RPMI8226 (cell line): ENCODE measurements around the gene SPCS3.

Source experiments
- DNase-seq: peaks from one replicate; pipeline ENCODE4 v3.0.0-alpha.2; 2015

SPCS3 gene

DNA sequence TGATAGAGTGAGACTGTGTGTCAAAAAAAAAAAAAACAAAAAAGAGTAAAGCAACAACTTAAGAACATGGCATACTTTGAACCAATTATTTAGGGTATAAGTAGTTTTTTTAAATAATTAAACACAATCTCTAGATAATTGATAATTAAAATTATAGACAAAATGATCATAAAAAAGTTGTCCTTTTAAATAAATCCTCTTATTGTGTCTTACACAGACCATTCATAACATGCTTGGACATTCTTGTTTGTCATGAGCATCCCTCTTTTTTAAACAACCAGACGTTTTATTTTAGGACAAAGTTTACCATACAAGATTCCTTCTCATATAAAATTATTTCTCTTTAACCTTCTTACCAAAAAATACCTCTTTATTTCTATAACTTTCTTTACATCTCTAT lies 35.1 kb downstream of the SPCS3 start:
- no peak for DNase-seq

DNA sequence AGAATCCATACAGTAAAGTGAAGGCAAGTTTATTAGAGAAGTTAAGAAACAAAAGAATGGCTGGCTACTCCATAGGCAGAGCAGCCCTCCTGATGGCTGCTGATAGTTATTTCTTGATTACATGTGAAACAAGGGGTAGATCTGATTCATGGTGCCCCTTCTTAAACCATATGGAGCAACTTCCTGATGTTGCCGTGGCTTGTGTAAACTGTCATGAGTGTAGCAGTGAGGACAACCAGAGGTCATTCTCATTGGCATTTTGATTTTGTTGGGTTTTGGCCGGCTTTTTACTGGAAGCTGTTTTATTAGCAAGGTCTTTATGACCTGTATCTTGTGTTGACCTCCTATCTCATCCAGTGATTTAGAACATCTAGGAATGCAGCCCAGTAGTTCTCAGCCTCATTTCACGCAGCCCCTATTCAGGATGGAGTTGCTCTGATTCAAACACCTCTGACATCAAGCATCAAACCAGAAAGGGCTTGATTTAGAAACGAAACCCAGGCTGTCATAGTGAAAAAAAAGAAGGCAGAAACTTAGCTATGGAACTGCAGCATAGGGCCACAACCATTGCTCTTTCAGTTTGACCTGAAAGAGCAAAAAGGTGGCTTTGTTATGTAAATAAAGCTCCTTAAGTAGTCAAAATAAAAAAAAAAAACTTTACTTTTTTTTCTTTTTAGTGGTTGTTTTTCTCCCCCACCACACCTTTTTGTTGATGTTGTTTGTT lies 37.8 kb downstream of the SPCS3 start:
- DNase-seq, result no peak

DNA sequence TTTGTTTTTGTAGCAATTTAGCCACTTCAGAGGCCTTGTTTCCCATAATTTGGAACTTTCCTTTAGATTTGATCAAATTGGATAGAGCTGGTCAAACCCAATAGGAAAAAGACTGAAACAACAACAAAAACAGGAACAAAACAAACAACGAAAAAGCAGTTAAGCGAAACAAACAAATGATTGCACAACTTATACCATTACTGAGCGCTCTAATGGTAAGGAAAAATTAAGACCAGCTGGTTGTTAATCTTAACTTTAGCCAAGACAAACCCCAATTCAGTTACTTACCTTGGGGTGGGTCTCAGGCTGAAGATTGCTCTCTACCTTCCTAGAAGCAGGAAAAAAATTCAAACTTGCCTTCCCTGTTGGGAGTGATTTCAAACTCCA lies 38.3 kb downstream of the SPCS3 start:
- DNase-seq, result no peak

DNA sequence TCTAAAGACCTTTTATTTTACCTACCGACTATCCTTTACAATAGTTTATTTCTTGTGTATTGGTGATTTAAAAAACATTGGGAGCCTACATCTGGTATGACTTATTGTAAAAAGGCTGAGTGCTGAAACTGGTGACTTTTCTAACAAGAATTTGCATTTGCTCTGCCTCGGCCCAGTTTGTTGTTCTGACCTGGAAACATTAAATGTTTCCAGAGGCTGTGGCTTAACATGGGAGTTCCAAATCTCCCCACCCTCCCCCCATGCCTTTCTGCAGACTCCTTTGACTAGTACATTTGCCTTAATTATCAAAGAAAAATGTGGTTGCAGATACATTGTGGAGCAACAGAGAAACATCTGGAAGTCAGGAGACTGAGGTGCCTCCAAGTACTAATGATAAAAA lies 39.8 kb downstream of the SPCS3 start:
- no peak for DNase-seq

DNA sequence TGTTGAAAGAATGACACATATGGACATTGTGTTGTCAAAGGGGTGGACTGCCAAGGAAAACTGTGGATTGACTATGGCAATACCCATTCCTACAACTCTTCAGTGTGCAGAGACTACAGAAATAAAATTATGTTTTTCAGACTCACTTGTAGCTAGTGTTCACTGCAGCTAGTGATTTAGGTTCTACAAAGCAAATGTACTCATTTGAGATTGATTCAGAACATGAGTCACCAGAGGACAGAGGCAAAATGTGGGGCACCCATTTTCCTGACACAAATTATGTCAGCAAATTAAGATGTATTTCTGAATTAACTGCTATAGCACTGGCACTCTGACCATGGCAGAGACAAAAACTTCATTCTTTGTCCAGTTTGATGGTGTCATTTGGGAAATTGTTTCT lies 40.7 kb downstream of the SPCS3 start:
- DNase-seq, result no peak

DNA sequence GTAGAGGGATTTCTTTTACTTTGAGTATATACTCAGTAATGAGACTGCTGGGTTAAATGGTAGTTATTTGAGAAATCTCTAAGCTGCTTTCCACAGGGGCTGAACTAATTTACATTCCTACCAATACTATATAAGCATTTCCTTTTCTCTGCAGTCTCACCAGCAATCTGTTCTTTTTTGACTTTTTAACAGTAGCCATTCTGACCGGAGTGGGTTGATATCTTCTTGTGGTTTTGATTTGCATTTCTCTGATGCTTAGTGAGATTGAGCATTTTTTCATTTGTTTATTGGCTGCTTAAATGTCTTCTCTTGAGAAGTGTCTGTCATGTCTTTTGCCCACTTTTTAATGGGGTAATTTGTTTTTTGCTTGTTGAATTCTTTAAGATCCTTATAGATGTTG lies 43.3 kb downstream of the SPCS3 start:
- no peak for DNase-seq

DNA sequence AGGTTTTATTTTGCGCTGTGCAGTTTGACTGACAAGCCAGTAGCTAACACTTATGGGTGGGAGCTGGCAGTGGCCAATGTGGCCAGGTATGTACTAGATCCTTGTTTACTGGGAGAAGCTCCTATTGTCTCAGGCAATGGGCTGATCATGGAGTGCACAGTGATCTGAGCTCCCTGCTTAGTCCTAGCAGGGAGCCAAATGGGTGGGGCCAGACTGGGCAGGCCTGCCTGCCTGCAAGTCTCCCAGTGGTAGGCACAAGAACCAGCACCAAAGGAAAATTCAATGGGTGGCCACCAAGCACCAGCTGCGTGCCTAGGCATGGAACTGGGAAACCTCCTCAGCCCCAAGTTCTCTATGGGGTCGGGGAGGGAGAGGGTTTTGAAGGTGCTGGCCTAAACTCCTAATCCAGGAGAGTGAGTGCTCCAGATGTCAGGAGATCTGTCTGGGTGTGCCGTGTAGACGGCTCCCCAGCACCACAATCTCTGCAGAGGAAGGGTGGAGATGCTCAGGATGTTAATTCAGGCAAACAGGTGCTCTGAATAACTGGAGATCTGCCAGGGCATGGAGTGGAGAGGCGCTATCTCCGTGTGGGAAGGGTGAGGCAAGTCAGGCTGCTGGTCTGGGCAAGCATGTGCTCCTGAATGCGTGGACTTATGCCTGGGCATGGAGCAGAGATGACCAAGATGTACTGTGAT lies 48.2 kb downstream of the SPCS3 start:
- no peak for DNase-seq

DNA sequence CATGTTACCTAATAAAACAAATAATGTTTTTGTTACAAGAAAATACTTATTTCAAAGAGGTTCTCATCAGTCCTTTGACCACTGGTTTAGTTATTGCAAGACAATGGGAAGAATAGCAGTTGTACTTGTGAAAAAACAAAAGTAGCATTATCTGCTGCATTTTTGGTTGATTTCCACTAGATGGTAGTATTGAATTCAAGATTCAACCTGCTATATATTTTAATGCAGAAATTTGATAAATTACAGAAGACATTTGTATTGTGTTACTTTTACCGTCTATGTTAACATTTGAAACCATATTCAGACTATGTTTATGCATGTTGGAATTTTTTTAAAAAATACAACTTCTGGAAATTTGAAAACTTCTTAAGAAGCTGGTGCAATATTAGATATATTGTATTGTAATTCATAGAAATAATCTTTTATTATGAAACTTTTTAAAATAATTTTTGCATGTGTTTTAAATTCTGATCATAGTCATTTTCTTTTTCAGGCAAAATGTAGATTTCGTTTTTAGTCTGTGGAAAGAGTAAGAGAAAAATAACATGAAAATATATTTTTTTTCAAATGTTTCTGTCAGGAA lies 56.4 kb downstream of the SPCS3 start:
- DNase-seq, result no peak

DNA sequence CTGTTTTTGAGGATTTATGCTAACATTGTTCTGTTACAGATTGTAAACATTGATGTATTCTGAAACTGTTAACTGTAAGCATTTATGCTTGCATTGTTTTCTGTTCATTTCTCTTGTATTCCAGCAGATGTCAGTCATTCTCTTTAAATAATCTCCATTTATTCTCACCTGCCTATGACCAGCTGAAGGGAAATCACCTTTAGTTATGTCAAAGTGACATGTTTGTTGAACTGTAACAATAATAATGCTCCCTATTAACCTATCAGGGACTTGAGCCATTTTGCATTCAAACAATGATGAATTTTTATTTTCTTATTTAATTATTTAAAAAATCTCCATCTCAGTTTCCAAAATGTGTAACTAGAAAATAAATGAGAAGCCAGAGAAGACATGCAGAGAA lies 58.0 kb downstream of the SPCS3 start:
- no peak for DNase-seq

DNA sequence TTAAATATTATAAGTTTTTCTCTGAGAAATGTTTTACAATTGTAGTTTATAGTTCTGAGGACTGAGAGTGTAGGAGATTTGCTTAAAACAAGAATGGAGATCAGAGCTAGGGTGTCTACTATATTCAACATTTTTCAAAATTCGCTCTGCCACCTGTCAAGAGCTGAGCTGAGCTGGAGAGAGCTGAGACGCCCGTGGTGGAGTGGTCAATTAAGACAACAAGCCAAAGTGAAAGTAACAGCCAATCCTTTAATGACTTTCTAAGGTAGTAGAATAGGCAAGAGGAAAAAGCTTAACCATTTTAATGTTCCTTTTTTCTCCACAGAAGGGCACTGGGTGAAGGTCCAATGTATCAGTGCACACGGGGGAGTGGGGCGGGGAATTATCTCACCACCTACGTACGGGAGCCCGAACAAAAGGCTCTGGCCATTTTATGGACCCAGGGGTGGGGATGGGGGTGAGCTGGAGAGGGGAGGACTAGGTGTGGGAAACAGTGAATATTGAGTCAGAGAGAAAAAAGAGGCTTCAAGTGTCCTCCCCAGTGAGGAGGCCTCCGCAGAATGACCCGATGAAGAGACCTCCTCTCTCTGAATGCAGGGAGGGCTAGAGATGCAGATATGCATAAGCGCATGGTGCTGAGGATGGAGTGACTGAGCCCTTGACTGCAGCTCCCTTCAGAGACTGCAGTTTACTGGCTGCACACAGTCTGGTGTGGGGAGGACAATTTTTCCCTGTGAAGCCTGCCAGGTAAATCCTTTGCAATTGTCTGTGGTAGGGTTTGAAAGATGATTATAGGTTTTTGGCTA lies 60.8 kb downstream of the SPCS3 start:
- DNase-seq, result peak; percentile 6
